Measurements from ENCODE around the gene ANKRD29. TPM values are rescaled to one million over a fixed set of nuclear protein-coding genes. Genes with fewer than 3 reads are reported as not detected.

The ANKRD29 gene
- total and polyA plus RNA-seq, 4 donors = 5.5 to 28.6 (median 10.9) TPM

GRCh38 chr18:23661735-23662308 is 889 bp downstream of the ANKRD29 start:
- 55 to 58% methylated on average over 9 of the region's 9 CpGs for WGBS, 2 donors
- no peak overlapping the region for H3K27ac ChIP-seq (ENCODE audit: low read depth in 1 of 2, low read length in 2 of 2)
- H3K9me3 ChIP-seq (ENCODE audit: control insufficient read depth, low read length) = no peaks in the 10 kb centered on the region
- no peaks in the 10 kb centered on the region for H3K4me1 ChIP-seq (ENCODE audit: control insufficient read depth in 1 of 2, insufficient read depth in 2 of 2, low read length in 2 of 2)
- intact Hi-C loops (cut with DNase I) = no loop called here
- no peaks in the 10 kb centered on the region for H3K36me3 ChIP-seq (ENCODE audit: control insufficient read depth in 1 of 2, insufficient read depth in 2 of 2, low read length in 1 of 2)
- H3K27me3 ChIP-seq (ENCODE audit: control insufficient read depth in 1 of 2, insufficient read depth in 2 of 2, low read length in 1 of 2) = no peaks in the 10 kb centered on the region
- DNase-seq (no peak), ATAC-seq (ENCODE audit: low FRiP score) (no peak)
- H3K4me3 ChIP-seq (ENCODE audit: low read length in 2 of 2) = no peak overlapping the region

- no peaks in the 10 kb centered on the region for H3K27me3 ChIP-seq (ENCODE audit: control insufficient read depth in 1 of 2, insufficient read depth in 2 of 2, low read length in 1 of 2)
- 87 to 90% methylated on average over 5 of the region's 5 CpGs for WGBS, 2 donors
- H3K36me3 ChIP-seq (ENCODE audit: control insufficient read depth in 1 of 2, insufficient read depth in 2 of 2, low read length in 1 of 2) = no peaks in the 10 kb centered on the region
- H3K9me3 ChIP-seq (ENCODE audit: control insufficient read depth, low read length) = no peaks in the 10 kb centered on the region
- intact Hi-C loops (cut with DNase I) = no loop called here
- H3K4me1 ChIP-seq (ENCODE audit: control insufficient read depth in 1 of 2, insufficient read depth in 2 of 2, low read length in 2 of 2) = no peaks in the 10 kb centered on the region
- no peak for ATAC-seq (ENCODE audit: low FRiP score)
- DNase-seq = no peak
- H3K27ac ChIP-seq (ENCODE audit: low read depth in 1 of 2, low read length in 2 of 2) = no peak overlapping the region
- H3K4me3 ChIP-seq (ENCODE audit: low read length in 2 of 2) = no peak overlapping the region
These were observed 4.4 kb downstream of the ANKRD29 start for GRCh38 chr18:23658285-23658684.

GRCh38 chr18:23652232-23652631 is 10.5 kb downstream of the ANKRD29 start:
- no peaks in the 10 kb centered on the region for H3K4me1 ChIP-seq (ENCODE audit: control insufficient read depth in 1 of 2, insufficient read depth in 2 of 2, low read length in 2 of 2)
- no peaks in the 10 kb centered on the region for H3K36me3 ChIP-seq (ENCODE audit: control insufficient read depth in 1 of 2, insufficient read depth in 2 of 2, low read length in 1 of 2)
- no peak overlapping the region for H3K4me3 ChIP-seq (ENCODE audit: low read length in 2 of 2)
- intact Hi-C loops (cut with DNase I) = no loop called here
- no peak overlapping the region for H3K27ac ChIP-seq (ENCODE audit: low read depth in 1 of 2, low read length in 2 of 2)
- no peak for DNase-seq
- H3K9me3 ChIP-seq (ENCODE audit: control insufficient read depth, low read length) = no peaks in the 10 kb centered on the region
- WGBS, 2 donors = 71 to 78% methylated on average over 6 of the region's 6 CpGs
- H3K27me3 ChIP-seq (ENCODE audit: control insufficient read depth in 1 of 2, insufficient read depth in 2 of 2, low read length in 1 of 2) = peaks cover 0 to 2% of the 10 kb centered on the region in 2 donors
- ATAC-seq (ENCODE audit: low FRiP score) = no peak

- intact Hi-C loops (cut with DNase I) = no loop called here
- DNase-seq (no peak), ATAC-seq (ENCODE audit: low FRiP score) (no peak)
- no peaks in the 10 kb centered on the region for H3K9me3 ChIP-seq (ENCODE audit: control insufficient read depth, low read length)
- H3K4me1 ChIP-seq (ENCODE audit: control insufficient read depth in 1 of 2, insufficient read depth in 2 of 2, low read length in 2 of 2) = no peaks in the 10 kb centered on the region
- H3K36me3 ChIP-seq (ENCODE audit: control insufficient read depth in 1 of 2, insufficient read depth in 2 of 2, low read length in 1 of 2) = no peaks in the 10 kb centered on the region
- no peak overlapping the region for H3K27ac ChIP-seq (ENCODE audit: low read depth in 1 of 2, low read length in 2 of 2)
- no peak overlapping the region for H3K4me3 ChIP-seq (ENCODE audit: low read length in 2 of 2)
- WGBS, 2 donors = 81 to 84% methylated on average over 6 of the region's 6 CpGs
- peaks cover 0 to 2% of the 10 kb centered on the region in 2 donors for H3K27me3 ChIP-seq (ENCODE audit: control insufficient read depth in 1 of 2, insufficient read depth in 2 of 2, low read length in 1 of 2)
These were observed 11.5 kb downstream of the ANKRD29 start for GRCh38 chr18:23650968-23651927.

- H3K27me3 ChIP-seq (ENCODE audit: control insufficient read depth in 1 of 2, insufficient read depth in 2 of 2, low read length in 1 of 2) = peaks cover 0 to 2% of the 10 kb centered on the region in 2 donors
- H3K27ac ChIP-seq (ENCODE audit: low read depth in 1 of 2, low read length in 2 of 2) = no peak overlapping the region
- no peaks in the 10 kb centered on the region for H3K36me3 ChIP-seq (ENCODE audit: control insufficient read depth in 1 of 2, insufficient read depth in 2 of 2, low read length in 1 of 2)
- no peaks in the 10 kb centered on the region for H3K9me3 ChIP-seq (ENCODE audit: control insufficient read depth, low read length)
- DNase-seq (no peak), ATAC-seq (ENCODE audit: low FRiP score) (no peak)
- WGBS, 2 donors = 66 to 74% methylated on average over 8 of the region's 8 CpGs
- no peaks in the 10 kb centered on the region for H3K4me1 ChIP-seq (ENCODE audit: control insufficient read depth in 1 of 2, insufficient read depth in 2 of 2, low read length in 2 of 2)
- intact Hi-C loops (cut with DNase I) = no loop called here
- H3K4me3 ChIP-seq (ENCODE audit: low read length in 2 of 2) = no peak overlapping the region
These were observed 13.6 kb downstream of the ANKRD29 start for GRCh38 chr18:23648940-23649607.

- Histone ChIP-seq H3K36me3 (ENCODE audit: control insufficient read depth in 1 of 2, insufficient read depth in 2 of 2, low read length in 1 of 2) (no peaks in the 10 kb centered on the region), H3K4me3 (ENCODE audit: low read length in 2 of 2) (no peak overlapping the region), H3K27me3 (ENCODE audit: control insufficient read depth in 1 of 2, insufficient read depth in 2 of 2, low read length in 1 of 2) (peaks cover 0 to 2% of the 10 kb centered on the region in 2 donors), H3K9me3 (ENCODE audit: control insufficient read depth, low read length) (no peaks in the 10 kb centered on the region), H3K4me1 (ENCODE audit: control insufficient read depth in 1 of 2, insufficient read depth in 2 of 2, low read length in 2 of 2) (no peaks in the 10 kb centered on the region), H3K27ac (ENCODE audit: low read depth in 1 of 2, low read length in 2 of 2) (no peak overlapping the region)
- intact Hi-C loops (cut with DNase I) = no loop called here
- ATAC-seq (ENCODE audit: low FRiP score) (no peak), DNase-seq (no peak)
- 82 to 83% methylated on average over 3 of the region's 3 CpGs for WGBS, 2 donors
These were observed 14.3 kb downstream of the ANKRD29 start for GRCh38 chr18:23648456-23648855.

- H3K9me3 ChIP-seq (ENCODE audit: control insufficient read depth, low read length) = no peaks in the 10 kb centered on the region
- H3K36me3 ChIP-seq (ENCODE audit: control insufficient read depth in 1 of 2, insufficient read depth in 2 of 2, low read length in 1 of 2) = no peaks in the 10 kb centered on the region
- no peak for ATAC-seq (ENCODE audit: low FRiP score)
- 80 to 83% methylated on average over 2 of the region's 2 CpGs for WGBS, 2 donors
- no peaks in the 10 kb centered on the region for H3K4me1 ChIP-seq (ENCODE audit: control insufficient read depth in 1 of 2, insufficient read depth in 2 of 2, low read length in 2 of 2)
- H3K4me3 ChIP-seq (ENCODE audit: low read length in 2 of 2) = no peak overlapping the region
- no peak overlapping the region for H3K27ac ChIP-seq (ENCODE audit: low read depth in 1 of 2, low read length in 2 of 2)
- intact Hi-C loops (cut with DNase I) = no loop called here
- peaks cover 0 to 2% of the 10 kb centered on the region in 2 donors for H3K27me3 ChIP-seq (ENCODE audit: control insufficient read depth in 1 of 2, insufficient read depth in 2 of 2, low read length in 1 of 2)
- DNase-seq = no peak
These were observed 16.4 kb downstream of the ANKRD29 start for GRCh38 chr18:23646282-23646681.

- Histone ChIP-seq H3K9me3 (ENCODE audit: control insufficient read depth, low read length) (no peaks in the 10 kb centered on the region), H3K27ac (ENCODE audit: low read depth in 1 of 2, low read length in 2 of 2) (no peak overlapping the region), H3K4me1 (ENCODE audit: control insufficient read depth in 1 of 2, insufficient read depth in 2 of 2, low read length in 2 of 2) (no peaks in the 10 kb centered on the region), H3K4me3 (ENCODE audit: low read length in 2 of 2) (no peak overlapping the region), H3K27me3 (ENCODE audit: control insufficient read depth in 1 of 2, insufficient read depth in 2 of 2, low read length in 1 of 2) (peaks cover 0 to 2% of the 10 kb centered on the region in 2 donors), H3K36me3 (ENCODE audit: control insufficient read depth in 1 of 2, insufficient read depth in 2 of 2, low read length in 1 of 2) (no peaks in the 10 kb centered on the region)
- WGBS, 2 donors = 82 to 85% methylated on average over 4 of the region's 4 CpGs
- no peak for ATAC-seq (ENCODE audit: low FRiP score)
- no peak for DNase-seq
- intact Hi-C loops (cut with DNase I) = no loop called here
These were observed 17.0 kb downstream of the ANKRD29 start for GRCh38 chr18:23645568-23646175.

Measured in aorta (tissue), 5 donors.